Endothelial cell of umbilical vein (primary cell): ENCODE data around the gene SLC4A4.

ENCODE experiments used
- CTCF ChIP-seq, 2 donors: IDR thresholded peaks; 1 replicate in 1 of 2; 2 replicates in 1 of 2; pipeline ENCODE4 v1.5.1; 2011; ENCODE audit warnings: low read length in 2 of 2, mild to moderate bottlenecking in 2 of 2, moderate library complexity in 2 of 2, control low read depth in 1 of 2, inconsistent platforms in 1 of 2, low read depth in 1 of 2; ENCODE audit not compliant: insufficient read depth in 1 of 2; ENCODE audit errors: extremely low read depth in 1 of 2
- EZH2 ChIP-seq: IDR thresholded peaks from 2 replicates; pipeline ENCODE4 v1.6.1; 2012; ENCODE audit warnings: borderline replicate concordance, low read depth, mild to moderate bottlenecking, moderate library complexity, low read length, inconsistent platforms; ENCODE audit not compliant: severe bottlenecking
- FOS ChIP-seq: IDR thresholded peaks from 2 replicates; pipeline ENCODE4 v1.6.1; 2011; ENCODE audit warnings: mild to moderate bottlenecking, low read length, moderate library complexity, borderline replicate concordance; ENCODE audit not compliant: insufficient read depth
- JUN ChIP-seq: IDR thresholded peaks from 2 replicates; pipeline ENCODE4 v1.6.1; 2011; ENCODE audit warnings: borderline replicate concordance, low read depth; ENCODE audit not compliant: insufficient read length, insufficient read depth
- POLR2A ChIP-seq: IDR thresholded peaks from 2 replicates; pipeline ENCODE4 v1.6.1; 2012; ENCODE audit warnings: low read depth, mild to moderate bottlenecking, control low read depth, low read length
- POLR2AphosphoS5 ChIP-seq: IDR thresholded peaks from 2 replicates; pipeline ENCODE4 v1.6.1; 2012; ENCODE audit warnings: low read depth, mild to moderate bottlenecking, control low read depth, low read length, moderate library complexity; ENCODE audit not compliant: insufficient read depth

- TF ChIP-seq EZH2 (no peak), CTCF (IDR thresholded peaks at IDR 0.05; ENCODE audit: extremely low read depth in 1 of 2, insufficient read depth in 1 of 2, low read depth in 1 of 2, low read length in 2 of 2) (no peak), POLR2A (no peak), JUN (no peak), FOS (no peak), POLR2AphosphoS5 (no peak)
Measured at GRCh38 chr4:71300362-71300761, 38.5 kb upstream of the SLC4A4 start.
